Transverse colon (tissue), 4 donors: ENCODE measurements around the gene DIP2A.

Source experiments
- CTCF ChIP-seq, 5 experiments: fragments of 200-600 bp in 3 of 5; fragments of 450-650 bp in 2 of 5; sonication (generic) in 3 of 5; IDR thresholded peaks; 1 replicate in 2 of 5; 2 replicates in 3 of 5; pipeline ENCODE4 v1.5.1; 2016 to 2017; ENCODE audit warnings: antibody characterized with exemption in 5 of 5, inconsistent platforms in 3 of 5, mild to moderate bottlenecking in 2 of 5, moderate library complexity in 1 of 5
- EP300 ChIP-seq: sonication (generic); formaldehyde crosslinking; IDR thresholded peaks from one replicate; pipeline ENCODE4 v1.6.1; 2017; ENCODE audit warnings: antibody characterized with exemption, low read depth
- POLR2A ChIP-seq: fragments of 450-650 bp; IDR thresholded peaks from one replicate; pipeline ENCODE4 v1.6.1; 2016; ENCODE audit warnings: antibody characterized with exemption, mild to moderate bottlenecking, moderate library complexity
- POLR2AphosphoS5 ChIP-seq, 3 donors: sonication (generic); formaldehyde crosslinking; IDR thresholded peaks; one replicate each; pipeline ENCODE4 v1.6.1; 2016; ENCODE audit warnings: antibody characterized with exemption in 3 of 3

DNA sequence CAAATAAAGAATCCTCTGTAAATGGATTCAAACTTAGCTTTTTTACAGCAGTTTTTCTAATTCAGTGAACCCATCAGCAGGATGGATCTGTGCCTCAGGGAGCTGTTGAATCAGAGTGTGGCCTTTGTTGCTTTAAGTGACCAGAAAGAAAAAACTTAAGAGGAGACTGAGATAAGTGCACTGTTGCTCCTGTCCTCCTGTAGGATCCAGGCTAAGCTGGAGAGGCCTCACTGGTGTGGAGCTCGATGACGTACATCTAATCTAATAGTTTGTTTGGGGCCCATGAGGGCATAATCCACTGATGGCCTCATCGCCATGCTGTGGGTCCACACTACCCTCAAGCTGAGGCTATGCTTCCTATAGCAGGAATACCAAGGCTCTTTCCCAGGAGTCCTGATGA lies 10.6 kb downstream of the DIP2A start:
- TF ChIP-seq POLR2AphosphoS5 (IDR thresholded peaks at IDR 0.05) (no peak), EP300 (no peak), CTCF (IDR thresholded peaks at IDR 0.05) (no peak), POLR2A (no peak)
